ENCODE data around the gene BMP7.

DNA sequence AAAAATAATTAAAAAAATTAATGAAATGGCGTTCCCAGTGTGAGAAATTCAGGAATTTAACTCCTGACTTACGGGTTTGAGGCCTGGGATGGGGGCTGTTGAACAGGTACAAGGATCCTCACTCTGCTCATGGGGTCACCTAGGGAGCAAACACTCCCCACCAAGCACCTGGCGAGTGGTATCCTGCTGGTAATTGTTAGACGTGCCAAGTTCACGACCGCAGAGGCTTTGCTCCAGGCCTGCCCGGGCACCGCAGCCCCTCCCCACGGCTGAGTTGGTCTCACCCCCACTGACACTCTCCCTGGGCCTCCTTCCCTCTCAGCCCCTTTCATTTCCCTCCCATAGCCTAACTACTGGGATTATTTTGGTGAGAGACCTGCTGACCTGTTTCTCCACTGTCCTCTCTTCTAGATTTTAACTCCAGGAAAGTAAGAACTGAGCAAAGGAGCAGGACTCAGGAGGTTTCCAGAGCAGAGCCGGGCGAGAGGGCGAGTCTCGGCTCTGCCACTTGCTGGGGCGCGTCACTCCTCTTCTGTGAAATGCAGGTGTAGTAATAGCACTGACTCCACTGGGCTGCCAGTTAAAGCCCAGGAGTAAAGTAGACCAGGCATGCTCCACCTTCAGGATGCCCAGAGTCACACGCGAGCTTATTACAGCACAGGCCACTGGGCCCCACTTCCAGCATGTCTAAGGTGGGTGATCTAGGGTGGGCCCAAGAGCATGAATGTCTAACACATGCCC lies 22.8 kb downstream of the BMP7 start:
- TF ChIP-seq POLR2A (IDR thresholded peaks at IDR 0.05; ENCODE audit: low read depth, low read length) = no peak
- no peak for TF ChIP-seq POLR2AphosphoS5 (IDR thresholded peaks at IDR 0.05; ENCODE audit: low read depth, low read length)
- no peak for TF ChIP-seq TAF1 (IDR thresholded peaks at IDR 0.05; ENCODE audit: borderline replicate concordance, low read depth, low read length)
